GM18907 (cell line): ENCODE data around the gene TRIM54.
"Not testable (repeated sequence)": the region's sequence is repeated elsewhere in the genome, so short reads cannot be mapped to it uniquely, and the experiment has no call there.

Experiments used
- ATAC-seq: cut with Tn5 transposase; IDR thresholded peaks from one replicate; pipeline ENCODE4 v1.9.1; 2021; ENCODE audit warnings: mild to moderate bottlenecking, moderate library complexity; ENCODE audit not compliant: unreplicated experiment

The TRIM54 gene

GRCh38 chr2:27309651-27310050 lies 27.4 kb downstream of the TRIM54 start:
- ATAC-seq, result no peak

GRCh38 chr2:27312152-27312551 lies 29.9 kb downstream of the TRIM54 start:
- no peak for ATAC-seq

- ATAC-seq, result no peak
Observed at GRCh38 chr2:27313882-27314645, 31.8 kb downstream of the TRIM54 start.

GRCh38 chr2:27314709-27315108 lies 32.5 kb downstream of the TRIM54 start:
- no peak for ATAC-seq

- no peak for ATAC-seq
Observed at GRCh38 chr2:27315122-27315521, 32.9 kb downstream of the TRIM54 start.

GRCh38 chr2:27316655-27317412 lies 34.6 kb downstream of the TRIM54 start:
- ATAC-seq, result no peak

- not testable (repeated sequence) for ATAC-seq
Observed at GRCh38 chr2:27319839-27320238, 37.6 kb downstream of the TRIM54 start.

- no peak for ATAC-seq
Observed at GRCh38 chr2:27320958-27321543, 38.8 kb downstream of the TRIM54 start.

GRCh38 chr2:27322301-27322765 lies 40.1 kb downstream of the TRIM54 start:
- peak; percentile 16 for ATAC-seq

- peak; percentile 92 for ATAC-seq
Observed at GRCh38 chr2:27322766-27323595, 40.8 kb downstream of the TRIM54 start, which contains the start of gene MPV17. Gene MPV17, minus strand, starts transcription at chr2:27323097. Its CDS starts 580 bp downstream, at chr2:27322517.

- ATAC-seq, result no peak
Observed at GRCh38 chr2:27323596-27324285, 41.5 kb downstream of the TRIM54 start.

- no peak for ATAC-seq
Observed at GRCh38 chr2:27324720-27325119, 42.5 kb downstream of the TRIM54 start.

GRCh38 chr2:27335311-27335710 lies 53.1 kb downstream of the TRIM54 start:
- no peak for ATAC-seq

GRCh38 chr2:27336173-27336572 lies 53.9 kb downstream of the TRIM54 start:
- ATAC-seq, result no peak

GRCh38 chr2:27347641-27348040 lies 65.4 kb downstream of the TRIM54 start:
- ATAC-seq, result no peak

GRCh38 chr2:27350106-27350693 lies 68.0 kb downstream of the TRIM54 start:
- ATAC-seq, result no peak

- no peak for ATAC-seq
Observed at GRCh38 chr2:27351802-27352598, 69.8 kb downstream of the TRIM54 start.

GRCh38 chr2:27353386-27353761 lies 71.1 kb downstream of the TRIM54 start:
- ATAC-seq, result not testable (repeated sequence)
